Liver (tissue), 3 donors: Measurements from ENCODE around the gene EFCAB14.

ENCODE experiments used
- CTCF ChIP-seq: fragments of 150-350 bp; IDR thresholded peaks from 2 replicates; pipeline ENCODE4 v1.5.1; 2017; ENCODE audit warnings: improper control_type of control experiment, low read depth, low read length; ENCODE audit not compliant: missing input control
- EGR1 ChIP-seq, 2 donors: IDR thresholded peaks; 2 replicates each; pipeline ENCODE4 v1.6.1; 2016 to 2018; ENCODE audit warnings: antibody characterized with exemption in 2 of 2, low read depth in 2 of 2
- FOXA1 ChIP-seq: IDR thresholded peaks from 2 replicates; pipeline ENCODE4 v1.6.1; 2016; ENCODE audit warnings: antibody characterized with exemption
- MAX ChIP-seq: IDR thresholded peaks from 2 replicates; pipeline ENCODE4 v1.6.1; 2016; ENCODE audit warnings: antibody characterized with exemption
- RAD21 ChIP-seq, 2 donors: IDR thresholded peaks; 2 replicates each; pipeline ENCODE4 v1.6.1; 2016; ENCODE audit warnings: antibody characterized with exemption in 2 of 2, mild to moderate bottlenecking in 2 of 2
- SP1 ChIP-seq: IDR thresholded peaks from 2 replicates; pipeline ENCODE4 v1.6.1; 2018; ENCODE audit warnings: antibody characterized with exemption, mild to moderate bottlenecking
- TAF1 ChIP-seq: conservative IDR thresholded peaks from 2 replicates; pipeline ENCODE4 v1.6.1; 2016; ENCODE audit warnings: antibody characterized with exemption, mild to moderate bottlenecking
- YY1 ChIP-seq: IDR thresholded peaks from 2 replicates; pipeline ENCODE4 v1.6.1; 2016; ENCODE audit warnings: antibody characterized with exemption, mild to moderate bottlenecking
- donor health status: healthy.
- donor health status: healthy.

GRCh38 chr1:46699666-46700065, 19.2 kb downstream of the EFCAB14 start:
- no peak for TF ChIP-seq CTCF
- no peak for TF ChIP-seq FOXA1
- TF ChIP-seq YY1: no peak
- TF ChIP-seq SP1: no peak
- TF ChIP-seq MAX: no peak
- TF ChIP-seq TAF1: no peak
- TF ChIP-seq RAD21 (IDR thresholded peaks at IDR 0.05): no peak
- TF ChIP-seq EGR1 (IDR thresholded peaks at IDR 0.05; ENCODE audit: low read depth in 2 of 2): no peak
